Measurements from ENCODE around the gene RBFOX2. TPM values are rescaled to one million over a fixed set of nuclear protein-coding genes. Genes with fewer than 3 reads are reported as not detected.

The RBFOX2 gene
- total RNA-seq, 4 donors from 2014 or later = 50.2 to 75.6 (median 71.4) TPM

GRCh38 chr22:36010882-36011281 lies 17.7 kb downstream of the RBFOX2 start:
- no peak for DNase-seq (ENCODE audit: low spot score in 2 of 2)
- peaks cover 0 to 64% (median 22%) of the 10 kb centered on the region in 4 donors for H3K4me1 ChIP-seq
- TF ChIP-seq POLR2A (IDR thresholded peaks at IDR 0.05) (no peak), CTCF (IDR thresholded peaks at IDR 0.05) (no peak), EP300 (IDR thresholded peaks at IDR 0.05) (no peak)
- no peaks in the 10 kb centered on the region for H3K9me3 ChIP-seq
- H3K27ac ChIP-seq = no peak overlapping the region
- WGBS, 2 donors = 59 to 70% methylated on average over 2 of the region's 2 CpGs
- H3K36me3 ChIP-seq = no peaks in the 10 kb centered on the region
- no peak overlapping the region for H3K4me3 ChIP-seq
- H3K27me3 ChIP-seq = no peaks in the 10 kb centered on the region

DNA sequence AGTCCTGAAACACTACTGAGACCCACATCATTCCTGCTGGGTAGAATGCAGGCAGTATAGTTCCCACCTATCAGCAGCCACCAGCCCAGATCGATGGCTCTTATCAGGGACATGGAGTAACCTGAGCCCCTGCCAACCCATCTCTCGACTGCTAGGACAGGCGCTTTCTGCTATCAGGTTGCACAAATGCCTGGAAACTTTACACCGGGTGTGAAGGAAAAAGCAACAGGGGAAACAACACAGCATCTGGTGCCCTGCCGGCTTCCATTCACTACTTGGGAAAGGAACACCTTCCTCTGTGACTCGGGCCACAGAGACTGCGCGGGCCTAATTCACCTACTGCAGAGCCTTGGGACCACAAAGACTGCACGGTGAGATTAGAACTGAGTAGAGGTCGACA lies 18.5 kb downstream of the RBFOX2 start:
- Histone ChIP-seq H3K27me3 (no peaks in the 10 kb centered on the region), H3K4me1 (peaks cover 0 to 61% (median 15%) of the 10 kb centered on the region in 4 donors), H3K9me3 (no peaks in the 10 kb centered on the region), H3K36me3 (no peaks in the 10 kb centered on the region), H3K27ac (no peak overlapping the region), H3K4me3 (no peak overlapping the region)
- DNase-seq (ENCODE audit: low spot score in 2 of 2) = no peak
- 55 to 60% methylated on average over 10 of the region's 10 CpGs for WGBS, 2 donors
- no peak for TF ChIP-seq CTCF (IDR thresholded peaks at IDR 0.05)
- no peak for TF ChIP-seq POLR2A (IDR thresholded peaks at IDR 0.05)
- TF ChIP-seq EP300 (IDR thresholded peaks at IDR 0.05) = no peak

DNA sequence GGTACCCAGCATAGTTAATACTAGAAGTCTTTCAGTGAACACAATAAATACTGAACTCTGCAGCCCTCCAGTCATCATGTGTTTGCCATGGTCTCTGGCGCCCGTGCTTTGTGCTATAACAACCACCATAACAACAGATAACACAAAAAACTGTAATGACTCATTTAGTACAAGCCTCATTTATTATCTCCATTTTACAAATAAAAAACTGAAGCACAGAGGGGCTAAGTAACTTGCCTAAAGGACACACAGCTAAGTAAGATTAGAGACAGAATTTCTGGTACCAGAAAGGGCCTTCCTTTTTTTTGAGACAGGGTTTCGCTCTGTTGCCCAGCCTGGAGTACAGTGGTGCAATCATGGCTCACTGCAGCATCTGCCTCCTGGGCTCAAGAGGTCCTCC lies 19.5 kb downstream of the RBFOX2 start:
- no peak overlapping the region for H3K4me3 ChIP-seq
- H3K4me1 ChIP-seq = peaks cover 0 to 54% (median 9%) of the 10 kb centered on the region in 4 donors
- WGBS, 2 donors = 65 to 69% methylated on average over 3 of the region's 3 CpGs
- DNase-seq (ENCODE audit: low spot score in 2 of 2) = no peak
- no peaks in the 10 kb centered on the region for H3K36me3 ChIP-seq
- H3K9me3 ChIP-seq = no peaks in the 10 kb centered on the region
- no peak for TF ChIP-seq POLR2A (IDR thresholded peaks at IDR 0.05)
- no peak overlapping the region for H3K27ac ChIP-seq
- no peaks in the 10 kb centered on the region for H3K27me3 ChIP-seq

DNA sequence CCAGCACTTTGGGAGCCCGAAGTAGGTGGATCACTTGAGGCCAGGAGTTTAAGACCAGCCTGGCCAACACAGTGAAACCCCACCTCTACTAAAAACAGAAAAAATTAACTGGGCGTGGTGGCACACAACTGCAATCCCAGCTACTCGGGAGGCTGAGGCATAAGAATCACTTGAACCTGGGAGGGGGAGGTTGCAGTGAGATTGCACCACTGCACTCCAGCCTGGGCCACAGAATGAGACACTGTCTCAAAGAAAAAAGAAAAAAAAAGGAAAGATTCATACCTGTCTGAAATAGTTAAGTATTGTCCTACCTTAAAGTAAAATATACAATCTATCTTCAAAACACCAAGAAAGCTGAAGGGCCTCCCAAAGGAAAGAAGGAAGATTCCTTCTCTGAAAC lies 20.1 kb downstream of the RBFOX2 start:
- 78 to 86% methylated on average over 3 of the region's 3 CpGs for WGBS, 2 donors
- Histone ChIP-seq H3K27ac (no peak overlapping the region), H3K9me3 (no peaks in the 10 kb centered on the region), H3K36me3 (no peaks in the 10 kb centered on the region), H3K4me3 (no peak overlapping the region), H3K27me3 (no peaks in the 10 kb centered on the region), H3K4me1 (peaks cover 0 to 54% (median 9%) of the 10 kb centered on the region in 4 donors)
- TF ChIP-seq EP300 (IDR thresholded peaks at IDR 0.05) (no peak), CTCF (IDR thresholded peaks at IDR 0.05) (no peak), POLR2A (IDR thresholded peaks at IDR 0.05) (no peak)
- no peak for DNase-seq (ENCODE audit: low spot score in 2 of 2)

- Histone ChIP-seq H3K4me1 (peaks cover 0 to 49% (median 9%) of the 10 kb centered on the region in 4 donors), H3K9me3 (no peaks in the 10 kb centered on the region), H3K27ac (no peak overlapping the region), H3K27me3 (no peaks in the 10 kb centered on the region), H3K4me3 (no peak overlapping the region), H3K36me3 (no peaks in the 10 kb centered on the region)
- TF ChIP-seq EP300 (IDR thresholded peaks at IDR 0.05) (no peak), POLR2A (IDR thresholded peaks at IDR 0.05) (no peak), CTCF (IDR thresholded peaks at IDR 0.05) (no peak)
- DNase-seq (ENCODE audit: low spot score in 2 of 2) = no peak
These were observed 20.5 kb downstream of the RBFOX2 start for GRCh38 chr22:36008131-36008530.

Measured in tibial nerve (tissue), 4 donors.